Activated gamma-delta T cell treated with anti-CD3 and anti-CD28 coated beads, Interleukin-2, amount 50 U/mL, for 16 hours (primary cell): ENCODE results near the gene NEU3.
A peak's percentile ranks its signal among the peaks of the same experiment; 100 is the strongest.
"Not testable (repeated sequence)": the region's sequence is repeated elsewhere in the genome, so short reads cannot be mapped to it uniquely, and the experiment has no call there.

Experiments used
- DNase-seq: peaks from one replicate; pipeline ENCODE4 v3.0.0-alpha.2; 2020; ENCODE audit warnings: low read depth

Gene NEU3

GRCh38 chr11:74988541-74989259 lies at the start of gene NEU3:
Gene NEU3 (plus strand): TSS chr11:74988933. CDS start chr11:74989061, 128 bp downstream.
- DNase-seq = peak; percentile 71

- DNase-seq = no peak
Measured at GRCh38 chr11:74941492-74941891, 47.2 kb upstream of the NEU3 start.

- DNase-seq = no peak
Measured at GRCh38 chr11:74942073-74942759, 46.5 kb upstream of the NEU3 start.

GRCh38 chr11:74948546-74948897 lies 40.2 kb upstream of the NEU3 start:
- no peak for DNase-seq

- DNase-seq = peak; percentile 97
Measured at GRCh38 chr11:74948898-74949752, 39.6 kb upstream of the NEU3 start, which contains the start of the genes SPCS2 and XRRA1. Gene SPCS2 (plus strand): TSS chr11:74949266. CDS start chr11:74949286, 20 bp downstream. Gene XRRA1 (minus strand): TSS chr11:74949091. CDS start chr11:74940878, 8,213 bp downstream.

GRCh38 chr11:74949753-74950137 lies 39.0 kb upstream of the NEU3 start:
- no peak for DNase-seq

GRCh38 chr11:74950374-74950969 lies 38.3 kb upstream of the NEU3 start:
- DNase-seq = no peak

- no peak for DNase-seq
Measured at GRCh38 chr11:74951226-74951625, 37.5 kb upstream of the NEU3 start.

- no peak for DNase-seq
Measured at GRCh38 chr11:74952752-74953151, 36.0 kb upstream of the NEU3 start.

GRCh38 chr11:74953451-74953850 lies 35.3 kb upstream of the NEU3 start:
- DNase-seq = no peak

- no peak for DNase-seq
Measured at GRCh38 chr11:74954199-74954598, 34.5 kb upstream of the NEU3 start.

- DNase-seq = no peak
Measured at GRCh38 chr11:74956397-74957015, 32.2 kb upstream of the NEU3 start.

- DNase-seq = no peak
Measured at GRCh38 chr11:74957937-74958629, 30.6 kb upstream of the NEU3 start.

- DNase-seq = not testable (repeated sequence)
Measured at GRCh38 chr11:74960128-74960527, 28.6 kb upstream of the NEU3 start.

GRCh38 chr11:74966651-74967050 lies 22.1 kb upstream of the NEU3 start:
- DNase-seq = no peak

- no peak for DNase-seq
Measured at GRCh38 chr11:74970852-74971395, 17.8 kb upstream of the NEU3 start.

- DNase-seq = no peak
Measured at GRCh38 chr11:74971424-74971823, 17.3 kb upstream of the NEU3 start.

GRCh38 chr11:74978041-74978440 lies 10.7 kb upstream of the NEU3 start:
- DNase-seq = no peak

- DNase-seq = no peak
Measured at GRCh38 chr11:74980634-74981033, 8.1 kb upstream of the NEU3 start.

GRCh38 chr11:74981888-74982287 lies 6.8 kb upstream of the NEU3 start:
- DNase-seq = no peak

GRCh38 chr11:74984070-74984469 lies 4.7 kb upstream of the NEU3 start:
- DNase-seq = no peak
